ENCODE results near the gene RAB11FIP3.
"Not testable (repeated sequence)": the region's sequence is repeated elsewhere in the genome, so short reads cannot be mapped to it uniquely, and the experiment has no call there.

The RAB11FIP3 gene, protein sequence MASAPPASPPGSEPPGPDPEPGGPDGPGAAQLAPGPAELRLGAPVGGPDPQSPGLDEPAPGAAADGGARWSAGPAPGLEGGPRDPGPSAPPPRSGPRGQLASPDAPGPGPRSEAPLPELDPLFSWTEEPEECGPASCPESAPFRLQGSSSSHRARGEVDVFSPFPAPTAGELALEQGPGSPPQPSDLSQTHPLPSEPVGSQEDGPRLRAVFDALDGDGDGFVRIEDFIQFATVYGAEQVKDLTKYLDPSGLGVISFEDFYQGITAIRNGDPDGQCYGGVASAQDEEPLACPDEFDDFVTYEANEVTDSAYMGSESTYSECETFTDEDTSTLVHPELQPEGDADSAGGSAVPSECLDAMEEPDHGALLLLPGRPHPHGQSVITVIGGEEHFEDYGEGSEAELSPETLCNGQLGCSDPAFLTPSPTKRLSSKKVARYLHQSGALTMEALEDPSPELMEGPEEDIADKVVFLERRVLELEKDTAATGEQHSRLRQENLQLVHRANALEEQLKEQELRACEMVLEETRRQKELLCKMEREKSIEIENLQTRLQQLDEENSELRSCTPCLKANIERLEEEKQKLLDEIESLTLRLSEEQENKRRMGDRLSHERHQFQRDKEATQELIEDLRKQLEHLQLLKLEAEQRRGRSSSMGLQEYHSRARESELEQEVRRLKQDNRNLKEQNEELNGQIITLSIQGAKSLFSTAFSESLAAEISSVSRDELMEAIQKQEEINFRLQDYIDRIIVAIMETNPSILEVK

DNA sequence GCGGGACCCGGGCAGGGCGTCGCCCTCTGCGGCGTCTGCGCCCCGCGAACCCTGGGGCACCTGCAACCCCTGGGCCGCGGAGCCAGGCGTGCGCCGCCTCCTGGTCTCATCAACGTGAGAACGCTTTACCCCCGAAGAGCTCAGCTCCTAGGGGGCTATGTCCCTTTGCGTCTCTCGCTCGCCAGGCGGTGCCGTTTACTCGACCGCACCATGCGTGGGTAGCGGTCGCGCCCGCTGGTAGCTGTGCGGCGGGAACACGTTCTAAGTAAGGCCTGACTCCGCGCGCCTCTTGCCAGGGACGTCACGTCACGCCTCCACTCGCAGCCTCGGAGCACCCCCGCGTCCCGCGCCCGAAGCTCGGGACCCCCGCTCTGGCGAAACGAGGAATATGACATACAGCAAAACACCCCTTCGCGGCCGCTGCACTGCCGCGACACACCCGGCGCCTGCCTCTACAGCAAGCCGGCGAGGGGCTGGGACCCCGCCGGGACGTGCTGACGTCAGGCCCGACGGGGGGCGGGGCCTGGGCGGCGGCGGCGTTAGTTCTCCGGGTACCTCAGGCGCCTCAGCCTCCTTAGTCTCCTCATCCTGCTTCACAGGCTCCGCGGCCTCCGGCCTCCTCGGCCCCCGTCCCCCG, at the start of gene RAB11FIP3:
Gene RAB11FIP3, plus strand, starts transcription at position 568 of the 637 bp plus-strand sequence. CDS start 358 bp downstream, outside the sequence.
- peak; percentile 45 for DNase-seq

DNA sequence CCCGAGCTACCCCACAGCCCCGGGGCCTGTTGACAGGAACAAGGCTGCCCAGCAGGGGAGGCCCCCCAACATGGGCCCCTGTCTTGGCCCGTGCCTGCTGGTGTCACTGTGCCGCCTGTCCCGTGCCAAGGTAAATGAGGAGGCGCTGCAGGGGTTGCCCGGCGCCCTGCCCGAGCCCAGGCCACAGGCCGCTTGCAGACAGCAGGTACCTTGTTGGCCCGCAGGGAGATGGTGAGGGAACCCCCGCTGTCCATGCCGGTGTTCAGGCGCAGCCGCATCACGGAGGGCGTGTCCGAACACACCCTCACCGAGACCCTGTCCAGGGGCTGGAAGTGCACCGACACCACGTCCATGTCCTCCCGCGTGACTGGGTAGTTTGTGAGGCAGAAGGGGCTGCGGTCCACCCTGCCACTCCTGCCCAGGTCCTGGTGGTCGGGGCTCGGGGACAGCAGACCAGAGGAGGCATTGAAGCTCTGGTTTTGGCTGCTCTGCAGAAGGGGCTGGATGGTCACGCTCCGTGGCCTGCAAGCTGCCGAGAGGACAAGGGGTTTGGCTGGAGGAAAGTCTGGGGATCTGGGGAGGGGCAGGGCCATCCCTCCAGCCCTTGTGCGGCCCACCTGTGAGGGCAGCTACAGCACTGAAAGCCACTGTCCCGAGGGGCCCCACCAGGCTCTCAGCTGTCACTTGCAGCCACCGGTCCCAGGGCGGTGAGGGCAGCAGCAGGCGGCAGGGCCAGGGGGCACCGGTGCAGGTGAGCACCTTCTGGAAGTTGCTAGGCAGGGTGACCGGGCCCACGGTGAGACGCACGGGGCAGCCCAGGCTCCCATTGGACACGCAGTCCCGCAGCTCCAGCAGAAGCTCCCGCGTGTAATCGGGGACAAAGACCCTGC, 49.3 kb upstream of the RAB11FIP3 start:
- DNase-seq = no peak

DNA sequence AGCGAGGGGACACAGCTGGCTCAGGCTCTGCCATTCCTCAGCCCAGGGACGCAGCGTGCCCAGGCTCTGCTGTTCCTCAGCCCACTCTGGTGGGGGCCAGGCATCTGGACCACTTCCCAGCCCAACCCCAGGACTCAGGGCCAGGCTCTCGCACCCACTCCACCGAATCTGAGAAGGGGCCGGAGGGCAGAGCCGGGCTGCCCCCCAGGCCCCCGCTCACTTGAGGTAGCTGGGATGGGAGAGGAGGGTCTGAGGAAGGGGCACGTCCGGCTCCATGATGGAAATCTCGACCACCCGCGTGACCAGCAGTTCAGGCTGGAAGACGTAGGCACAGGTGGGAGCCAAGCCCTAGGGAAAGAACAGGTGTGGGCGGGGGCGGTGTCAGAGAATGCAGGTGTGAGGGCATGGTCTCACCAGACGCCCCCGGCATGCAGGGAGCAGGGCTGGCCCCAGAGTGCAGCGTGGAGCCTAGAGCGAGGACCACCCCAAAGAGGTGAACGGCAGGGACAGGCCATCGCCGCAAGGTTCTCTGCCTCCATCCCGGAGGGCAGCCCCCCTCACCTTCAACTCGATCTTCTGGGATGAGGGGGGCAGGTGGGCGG, 48.5 kb upstream of the RAB11FIP3 start:
- no peak for DNase-seq

DNA sequence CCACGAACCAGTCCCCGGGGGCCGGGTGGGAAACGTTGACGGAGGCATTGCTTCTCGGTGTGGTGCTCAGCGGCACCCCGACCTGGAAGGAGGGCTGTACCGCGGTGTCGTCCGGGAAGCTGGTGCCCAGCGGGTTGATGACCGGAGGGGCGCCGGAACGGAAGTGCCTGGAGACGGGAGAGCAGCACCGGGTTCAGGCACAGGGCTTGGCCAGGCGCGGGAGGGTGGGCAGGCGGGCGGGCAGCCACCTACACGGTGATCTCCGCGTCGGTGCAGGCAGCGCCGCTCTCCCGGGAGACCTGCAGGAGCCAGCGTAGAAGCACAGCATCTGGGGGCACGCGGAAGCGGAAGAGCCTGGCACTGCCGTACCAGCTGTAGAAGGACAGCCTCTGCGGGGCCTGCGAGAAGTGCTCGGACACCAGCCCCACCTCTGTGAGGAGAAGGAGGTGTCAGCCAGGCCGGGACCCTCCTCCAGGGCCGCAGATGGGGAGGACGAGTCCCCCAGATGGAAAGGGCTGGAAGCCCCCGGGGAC, 48.0 kb upstream of the RAB11FIP3 start:
- DNase-seq = no peak

DNA sequence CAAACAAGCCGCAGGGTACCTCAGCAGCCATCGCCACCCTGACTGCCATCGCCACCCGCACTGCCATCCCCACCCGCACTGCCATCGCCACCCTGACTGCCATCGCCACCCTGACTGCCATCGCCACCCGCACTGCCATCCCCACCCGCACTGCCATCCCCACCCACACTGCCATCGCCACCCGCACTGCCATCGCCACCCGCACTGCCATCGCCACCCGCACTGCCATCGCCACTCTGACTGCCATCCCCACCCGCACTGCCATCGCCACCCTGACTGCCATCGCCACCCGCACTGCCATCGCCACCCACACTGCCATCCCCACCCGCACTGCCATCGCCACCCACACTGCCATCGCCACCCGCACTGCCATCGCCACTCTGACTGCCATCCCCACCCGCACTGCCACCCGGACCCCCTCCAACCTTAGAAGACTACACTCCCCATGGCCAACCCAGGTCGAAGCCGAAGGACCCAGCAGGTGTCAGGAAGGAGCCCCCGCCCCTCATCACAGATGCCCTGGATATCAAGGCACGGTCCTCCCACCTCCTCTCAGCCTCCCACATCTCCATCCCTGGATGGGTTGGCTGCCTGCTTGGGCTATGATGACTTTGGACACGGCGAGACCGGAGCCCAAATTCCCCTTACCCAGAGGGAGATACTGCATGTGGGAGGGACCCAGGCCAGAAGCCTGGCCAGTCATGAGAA, 47.2 kb upstream of the RAB11FIP3 start:
- not testable (repeated sequence) for DNase-seq

DNA sequence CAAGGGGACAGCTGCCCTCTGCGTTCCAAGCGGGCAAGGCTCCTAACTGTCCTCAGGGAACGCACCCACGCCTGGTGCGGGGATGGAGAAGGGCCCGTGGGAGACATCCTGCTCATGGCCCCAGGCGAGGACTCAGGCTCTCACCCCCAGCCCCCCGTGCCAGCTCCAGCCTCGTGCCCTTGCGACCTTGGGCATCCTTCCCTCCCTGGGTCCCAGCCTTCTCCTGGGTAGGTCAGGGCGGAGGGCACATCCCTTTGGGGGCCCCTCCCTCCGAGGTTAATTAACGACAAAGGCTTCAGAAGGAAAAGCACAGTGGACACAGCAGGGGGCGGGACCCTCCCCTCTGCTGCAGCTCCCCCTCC, 46.6 kb upstream of the RAB11FIP3 start:
- no peak for DNase-seq

DNA sequence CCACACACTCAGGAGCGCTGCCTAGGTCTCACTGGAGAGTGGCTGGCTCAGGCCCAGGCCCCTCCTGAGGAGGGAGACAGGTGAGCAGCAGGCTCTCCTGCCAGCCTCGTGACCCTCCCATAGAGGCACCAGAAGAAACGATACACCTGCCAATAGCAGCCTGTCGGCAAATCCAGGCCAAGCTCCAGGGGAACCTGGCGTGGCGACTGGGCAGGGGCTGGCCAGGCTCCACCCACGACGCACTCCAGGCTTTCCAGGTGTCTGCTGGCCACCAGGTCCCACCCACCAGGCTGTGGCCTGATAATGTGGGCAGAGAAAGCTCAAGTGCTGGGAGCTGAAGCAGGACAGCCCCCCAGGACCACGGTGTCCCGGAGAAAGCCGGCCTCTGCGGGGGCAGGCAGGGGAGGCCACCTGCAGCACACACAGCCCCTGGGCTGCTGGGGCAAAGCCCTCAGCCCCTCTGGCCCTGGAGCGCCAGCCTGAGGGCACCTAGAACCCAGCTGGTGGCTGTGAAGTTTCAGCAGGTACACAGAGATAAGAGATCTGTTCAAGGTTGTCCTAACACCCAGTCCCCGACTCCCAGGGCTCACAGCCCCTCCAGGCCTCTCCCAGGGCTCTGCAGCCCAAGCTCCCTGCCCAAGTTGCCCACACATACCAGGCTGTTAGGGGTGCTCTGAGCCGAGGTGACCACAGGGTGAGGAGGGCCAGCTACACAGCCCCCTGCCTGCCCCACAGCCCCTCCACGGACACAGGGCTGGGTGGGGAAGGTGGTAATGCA, 46.1 kb upstream of the RAB11FIP3 start:
- DNase-seq = peak; percentile 87

DNA sequence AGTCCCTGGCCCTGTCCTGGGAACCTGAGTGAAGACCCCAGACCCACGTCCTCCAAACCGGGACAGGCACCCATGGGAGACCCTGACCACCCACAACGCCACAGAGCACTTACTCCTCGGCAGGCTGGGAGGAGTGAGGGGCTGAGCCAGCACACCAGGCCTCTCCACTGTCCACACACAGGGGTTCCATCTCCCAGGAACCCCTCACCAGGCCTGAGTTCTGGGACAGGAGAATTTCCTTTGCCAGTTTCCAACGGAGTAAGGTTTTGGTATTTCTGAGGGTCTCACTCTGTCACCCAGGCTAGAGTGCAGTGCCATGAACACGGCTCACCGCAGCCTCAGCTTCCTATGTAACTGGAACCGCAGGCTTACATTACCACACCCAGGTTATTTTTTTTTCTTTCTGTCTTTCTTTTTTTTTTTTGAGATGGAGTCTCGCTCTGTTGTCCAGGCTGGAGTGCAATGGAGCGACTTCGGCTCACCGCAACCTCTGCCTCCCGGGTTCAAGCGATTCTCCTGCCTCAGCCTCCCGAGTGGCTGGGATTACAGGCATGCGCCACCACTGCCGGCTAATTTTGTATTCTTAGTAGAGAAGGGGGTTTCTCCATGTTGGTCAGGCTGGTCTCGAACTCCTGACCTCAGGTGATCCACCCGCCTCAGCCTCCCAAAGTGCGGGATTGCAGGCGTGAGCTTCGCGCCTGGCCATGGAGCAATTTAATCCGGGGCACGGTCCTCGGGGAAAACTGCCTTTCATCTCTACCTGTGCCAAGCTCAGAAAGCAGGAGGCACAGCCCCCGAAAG, 45.3 kb upstream of the RAB11FIP3 start:
- no peak for DNase-seq

DNA sequence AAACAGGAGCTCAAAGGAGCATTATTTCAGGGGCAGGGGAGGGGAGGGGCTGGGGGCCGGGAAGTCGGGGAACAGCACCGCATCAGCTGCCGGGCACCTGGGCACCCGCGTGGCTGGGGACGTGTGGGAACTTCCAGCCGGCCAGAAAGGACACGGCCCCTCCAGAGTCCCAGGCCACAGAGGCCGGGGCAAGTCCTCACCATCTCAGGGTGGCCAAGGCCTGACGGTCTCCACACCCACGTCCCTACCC, 44.8 kb upstream of the RAB11FIP3 start:
- DNase-seq = no peak

DNA sequence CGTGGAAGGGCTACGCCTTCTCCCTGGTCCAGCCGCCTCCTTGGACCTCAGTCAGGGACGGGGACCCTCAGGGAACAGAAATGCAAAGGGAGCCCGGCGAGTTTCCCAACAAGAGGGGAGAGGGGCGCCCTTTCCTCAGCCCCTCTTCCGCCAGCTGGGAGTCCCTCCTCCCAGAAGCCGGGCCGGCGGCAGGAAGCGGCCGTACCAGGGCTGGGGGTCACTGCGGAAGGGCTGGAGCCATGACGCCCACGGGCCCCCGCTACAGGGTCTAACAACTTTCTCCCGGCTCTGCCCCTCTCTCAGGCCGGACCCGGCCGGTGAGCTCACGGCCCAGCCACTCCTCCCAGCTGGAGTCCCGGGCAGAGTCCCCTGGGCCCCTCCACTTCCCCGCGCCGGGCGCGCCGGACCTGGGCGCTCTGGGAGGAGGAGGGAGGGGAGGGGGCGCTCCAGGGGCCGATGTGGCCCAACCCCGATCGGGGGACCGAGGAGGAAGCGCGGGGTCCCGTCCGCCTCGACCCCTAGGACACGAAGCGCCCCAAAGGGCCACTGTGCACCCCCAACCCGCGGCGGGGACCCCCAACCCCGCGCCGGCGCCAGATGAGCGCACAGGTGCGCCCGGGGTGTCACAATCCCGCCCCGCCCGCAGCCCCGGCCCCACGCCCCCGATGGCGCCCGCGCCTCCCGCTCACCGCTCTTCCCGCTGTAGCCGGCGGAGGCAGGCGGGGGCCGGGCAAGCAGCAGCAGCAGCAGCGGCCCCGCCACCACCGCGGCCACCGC, 44.2 kb upstream of the RAB11FIP3 start:
- DNase-seq = no peak

DNA sequence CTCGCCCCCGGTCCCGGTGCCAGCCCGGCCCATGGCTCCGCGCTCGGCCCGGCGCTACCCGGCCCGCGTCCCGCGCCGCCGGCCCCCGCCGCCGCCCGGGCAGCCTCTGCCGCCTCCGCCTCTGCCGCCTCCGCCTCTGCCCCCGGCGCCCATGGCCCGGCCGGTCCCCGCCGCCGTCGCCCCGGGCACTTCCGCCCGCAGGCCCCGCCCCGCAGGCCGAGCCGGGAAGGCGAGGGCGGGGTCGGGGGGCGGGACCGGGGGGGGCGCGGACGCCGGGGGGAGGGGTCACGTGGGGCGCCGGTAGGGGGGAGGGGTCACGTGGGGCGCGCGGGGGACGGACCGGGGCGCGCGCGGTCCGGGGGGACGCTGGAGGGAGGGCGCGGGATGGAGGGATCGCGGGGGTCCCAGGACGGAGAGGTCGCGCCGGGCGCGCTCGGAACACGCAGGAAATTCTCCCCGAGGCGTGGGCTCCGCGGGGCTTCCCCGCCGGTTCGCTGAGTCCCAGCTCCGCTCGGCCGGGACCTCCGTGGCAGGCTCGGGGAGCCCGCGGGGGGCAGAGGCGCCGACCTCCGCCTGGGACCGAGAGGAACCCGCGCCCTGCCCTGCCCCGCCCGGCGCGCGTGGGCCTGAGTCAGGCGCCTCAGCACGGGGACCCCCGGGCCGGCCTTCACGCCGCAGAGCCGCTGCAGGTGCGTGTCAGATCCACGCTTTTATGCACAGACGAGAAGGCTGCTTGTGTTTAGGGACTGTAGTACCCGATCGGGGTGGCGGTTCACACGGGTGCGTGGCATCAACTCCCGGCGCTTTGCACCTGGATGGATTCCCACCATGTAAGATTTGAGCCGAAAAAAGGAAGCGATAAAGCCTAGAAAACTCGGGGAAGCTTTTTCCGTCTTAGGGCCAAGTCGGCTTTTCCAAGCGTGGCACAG, 43.4 kb upstream of the RAB11FIP3 start, which contains the start of gene PGAP6:
Gene PGAP6, minus strand, starts transcription at position 190 of the 929 bp plus-strand sequence. Its CDS starts 157 bp downstream, at position 33.
- DNase-seq = no peak

DNA sequence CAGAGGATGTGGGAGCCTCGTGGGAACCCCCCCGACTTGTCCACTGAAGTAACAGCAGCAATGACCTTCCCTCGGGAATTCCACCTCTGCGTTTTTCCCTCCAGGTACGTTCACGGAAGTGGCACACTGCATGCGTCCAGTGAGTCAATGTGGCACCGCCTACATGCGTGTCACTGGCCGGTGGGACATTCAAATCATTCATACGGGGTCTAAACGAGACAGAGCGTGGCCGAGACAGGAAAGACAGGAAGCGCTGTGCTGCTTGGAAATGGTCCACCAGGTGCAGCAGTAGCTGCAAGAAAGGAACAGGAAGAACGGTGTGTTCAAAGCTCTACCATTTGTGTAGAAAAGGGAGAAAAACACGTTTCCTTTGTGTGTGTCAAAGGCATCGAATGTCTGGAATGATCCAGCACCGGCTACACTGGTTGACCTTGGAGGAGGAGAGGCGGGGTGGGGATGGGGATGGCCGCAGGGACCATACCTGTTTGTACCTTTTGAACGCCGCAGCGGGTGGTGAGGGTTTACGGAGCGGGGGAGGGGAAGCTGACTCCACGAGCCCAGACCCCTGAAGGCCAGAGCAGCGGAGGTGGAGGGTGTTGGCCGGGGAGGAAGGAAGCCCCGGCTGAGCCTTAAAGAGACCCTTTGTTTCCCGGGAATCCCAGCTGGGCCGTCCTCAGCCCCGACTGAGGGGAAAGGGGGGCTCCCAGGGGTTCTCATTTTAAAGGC, 42.0 kb upstream of the RAB11FIP3 start:
- no peak for DNase-seq

DNA sequence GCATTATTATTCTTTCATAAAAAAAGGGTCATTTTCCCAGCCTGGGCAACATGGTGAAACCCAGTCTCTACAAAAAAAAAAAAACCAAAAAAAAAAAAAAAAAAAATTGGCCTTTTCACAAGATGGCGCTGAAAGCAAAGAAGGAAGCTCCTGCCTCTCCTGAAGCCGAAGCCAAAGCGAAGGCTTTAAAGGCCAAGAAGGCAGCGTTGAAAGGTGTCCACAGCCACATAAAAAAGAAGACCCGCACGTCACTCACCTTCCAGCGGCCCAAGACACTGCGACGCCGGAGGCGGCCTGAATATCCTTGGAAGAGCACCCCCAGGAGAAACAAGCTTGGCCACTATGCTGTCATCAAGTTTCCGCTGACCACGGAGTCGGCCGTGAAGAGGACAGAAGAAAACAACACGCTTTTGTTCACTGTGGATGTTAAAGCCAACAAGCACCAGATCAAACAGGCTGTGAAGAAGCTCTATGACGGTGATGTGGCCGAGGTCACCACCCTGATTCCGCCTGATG, 38.8 kb upstream of the RAB11FIP3 start:
- DNase-seq = no peak

DNA sequence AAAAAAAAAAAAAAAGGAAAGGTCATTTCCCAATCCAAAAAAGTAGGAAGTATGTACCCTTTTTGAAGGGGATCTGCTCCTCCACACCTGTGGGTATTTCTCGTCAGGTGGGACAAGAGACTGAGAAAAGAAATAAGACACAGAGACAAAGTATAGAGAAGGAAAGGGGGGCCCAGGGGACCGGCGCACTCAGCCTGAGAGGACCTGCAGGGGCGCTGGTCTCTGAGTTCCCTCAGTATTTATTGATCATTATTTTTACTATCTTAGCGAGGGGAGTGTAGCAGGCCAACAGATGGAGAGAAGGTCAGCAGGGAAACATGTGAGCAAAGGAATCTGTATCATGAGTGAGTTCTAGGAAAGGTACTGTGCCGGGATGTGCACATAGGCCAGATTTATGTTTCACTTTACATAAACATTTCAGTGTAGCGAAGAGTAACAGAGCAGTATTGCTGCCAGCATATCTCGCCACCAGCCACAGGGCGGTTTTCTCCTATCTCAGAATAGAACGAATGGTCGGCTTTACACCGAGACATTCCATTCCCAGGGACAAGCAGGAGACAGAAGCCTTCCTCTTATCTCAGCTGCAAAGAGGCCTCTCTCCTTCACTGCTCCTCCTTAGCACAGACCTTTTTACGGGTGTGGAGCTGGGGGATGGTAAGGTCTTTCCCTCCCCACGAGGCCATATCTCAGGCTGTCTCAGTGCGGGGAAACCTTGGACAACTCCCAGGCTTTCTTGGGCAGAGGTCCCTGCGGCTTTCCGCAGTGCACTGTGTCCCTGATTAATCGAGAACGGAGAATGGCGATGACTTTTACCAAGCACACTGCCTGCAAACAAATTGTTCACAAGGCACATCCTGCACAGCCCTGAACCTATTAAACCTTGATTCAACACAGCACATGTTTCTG, 37.4 kb upstream of the RAB11FIP3 start:
- not testable (repeated sequence) for DNase-seq

DNA sequence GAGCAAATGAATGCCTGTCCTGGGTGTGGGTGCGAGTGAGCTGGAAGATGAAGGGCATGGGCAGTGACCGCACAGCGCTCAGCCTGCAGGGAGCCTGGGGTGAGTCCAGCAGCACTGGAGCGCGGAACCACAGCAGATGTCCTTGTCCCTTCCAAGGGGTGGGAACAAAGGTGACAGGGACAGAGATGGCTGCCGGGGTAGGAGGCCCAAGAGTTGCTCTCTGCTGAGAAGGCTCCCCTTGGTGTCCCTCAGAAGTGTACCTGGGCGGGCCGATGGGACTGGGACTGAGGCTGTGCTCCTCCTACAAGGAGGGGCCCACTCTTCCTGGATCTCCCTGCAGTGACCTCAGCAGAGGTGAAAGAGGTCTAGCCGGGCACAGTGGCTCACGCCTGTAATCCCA, 36.1 kb upstream of the RAB11FIP3 start:
- DNase-seq = no peak

DNA sequence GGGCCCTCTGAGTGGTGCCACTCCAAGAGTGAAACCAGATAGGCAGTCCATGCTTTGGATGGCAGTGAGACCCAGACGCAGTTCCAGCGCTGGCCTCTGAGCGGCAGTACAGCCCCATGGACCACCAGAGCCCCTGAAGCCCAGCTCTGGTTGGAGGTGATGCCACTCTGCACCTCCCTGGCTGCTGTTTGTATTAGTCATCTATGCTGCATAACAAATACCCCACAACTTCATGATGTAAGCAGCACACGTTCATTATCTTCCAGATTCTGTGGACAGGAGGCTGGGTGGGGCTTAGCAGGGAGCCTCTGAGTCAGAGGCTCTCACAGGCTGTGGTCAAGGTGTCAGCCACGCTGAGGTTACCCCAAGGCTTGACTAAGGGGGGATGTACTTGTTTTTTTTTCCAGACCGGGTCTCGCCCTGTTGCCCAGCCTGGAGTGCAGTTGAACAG, 33.5 kb upstream of the RAB11FIP3 start:
- no peak for DNase-seq

Measured in NCI-H510A (cell line).